ENCODE results near the gene KCNC3.

Gene KCNC3

GRCh38 chr19:50310759-50311465 lies 18.3 kb downstream of the KCNC3 start:
- DNase-seq (ENCODE audit: low spot score): no peak

GRCh38 chr19:50309396-50310125 lies 19.6 kb downstream of the KCNC3 start:
- no peak for DNase-seq (ENCODE audit: low spot score)

GRCh38 chr19:50308991-50309390 lies 20.2 kb downstream of the KCNC3 start:
- no peak for DNase-seq (ENCODE audit: low spot score)

DNA sequence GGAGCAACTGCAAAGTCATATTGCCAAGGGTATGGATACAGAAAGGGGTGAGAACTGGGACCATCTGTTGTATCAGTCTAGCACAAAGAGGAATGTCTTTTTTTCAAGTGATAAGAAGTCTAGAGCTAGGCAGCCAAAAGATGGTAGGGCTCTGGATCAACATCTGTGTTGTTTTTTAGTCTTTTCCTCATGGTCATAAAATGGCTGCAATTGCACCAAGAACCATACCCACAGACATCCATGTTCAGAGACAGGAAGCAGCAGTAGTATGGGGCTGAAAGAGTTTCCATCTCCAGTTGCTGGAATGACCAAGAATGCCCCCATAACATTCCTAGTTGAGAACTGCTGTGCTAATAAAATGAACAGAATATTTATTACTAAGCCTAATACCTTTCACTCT lies 25.6 kb downstream of the KCNC3 start:
- DNase-seq (ENCODE audit: low spot score): no peak

- no peak for DNase-seq (ENCODE audit: low spot score)
These were observed 27.6 kb downstream of the KCNC3 start for GRCh38 chr19:50301607-50301971.

- DNase-seq (ENCODE audit: low spot score): no peak
These were observed 28.2 kb downstream of the KCNC3 start for GRCh38 chr19:50300814-50301606.

- DNase-seq (ENCODE audit: low spot score): no peak
These were observed 29.1 kb downstream of the KCNC3 start for GRCh38 chr19:50300051-50300450.

DNA sequence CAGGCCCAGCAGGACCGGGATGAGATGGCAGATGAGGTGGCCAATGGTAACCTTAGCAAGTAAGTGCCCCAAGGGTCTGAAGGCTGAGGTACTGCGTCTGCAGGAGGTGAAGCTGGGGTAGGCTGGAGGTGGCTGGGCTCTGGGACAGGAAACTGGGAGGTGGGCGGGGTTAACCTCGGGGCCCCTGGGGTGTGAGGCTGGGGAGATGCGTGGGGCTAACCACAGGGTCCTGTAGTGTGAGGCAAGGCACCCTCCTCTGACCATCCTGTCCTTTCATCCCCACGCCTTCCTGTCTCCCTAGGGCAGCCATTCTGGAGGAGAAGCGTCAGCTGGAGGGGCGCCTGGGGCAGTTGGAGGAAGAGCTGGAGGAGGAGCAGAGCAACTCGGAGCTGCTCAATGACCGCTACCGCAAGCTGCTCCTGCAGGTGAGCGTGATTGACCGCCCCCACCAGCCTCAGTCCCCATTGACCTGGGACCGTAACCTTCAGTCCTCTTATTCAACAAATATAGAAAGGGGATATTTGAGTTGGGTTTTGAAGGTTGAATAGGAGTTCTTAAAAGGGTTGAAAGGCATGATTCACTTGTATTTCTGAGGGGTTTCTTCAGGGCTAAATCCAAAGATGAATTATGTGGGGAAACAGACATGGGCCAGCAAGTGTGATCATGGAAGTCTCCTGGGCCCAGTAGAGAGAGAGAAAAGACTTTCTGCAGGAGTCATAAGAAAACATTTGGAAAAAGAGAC lies 35.7 kb downstream of the KCNC3 start:
- no peak for DNase-seq (ENCODE audit: low spot score)

DNA sequence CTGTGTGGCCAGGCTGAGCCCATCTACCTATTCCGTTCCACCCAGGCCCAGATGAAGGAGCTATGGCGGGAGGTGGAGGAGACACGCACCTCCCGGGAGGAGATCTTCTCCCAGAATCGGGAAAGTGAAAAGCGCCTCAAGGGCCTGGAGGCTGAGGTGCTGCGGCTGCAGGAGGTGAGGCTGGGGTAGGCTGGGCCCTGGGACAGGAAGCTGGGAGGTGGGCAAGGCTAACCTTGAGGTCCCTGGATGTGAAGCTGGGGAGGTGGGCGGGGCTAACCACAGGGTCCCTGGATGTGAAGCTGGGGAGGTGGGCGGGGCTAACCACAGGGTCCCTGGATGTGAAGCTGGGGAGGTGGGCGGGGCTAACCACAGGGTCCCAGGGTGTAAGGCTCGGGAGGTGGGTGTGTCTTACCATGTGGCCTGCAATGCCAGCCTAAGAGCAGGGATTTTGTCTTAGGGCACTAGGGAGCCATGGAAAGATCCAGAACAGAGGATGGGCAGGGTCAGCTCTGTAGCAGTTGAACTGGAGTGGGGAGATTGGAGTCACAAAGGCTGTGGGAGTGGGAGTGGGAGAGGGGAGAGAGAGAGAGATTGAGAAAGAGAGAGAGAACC lies 36.9 kb downstream of the KCNC3 start:
- no peak for DNase-seq (ENCODE audit: low spot score)

DNA sequence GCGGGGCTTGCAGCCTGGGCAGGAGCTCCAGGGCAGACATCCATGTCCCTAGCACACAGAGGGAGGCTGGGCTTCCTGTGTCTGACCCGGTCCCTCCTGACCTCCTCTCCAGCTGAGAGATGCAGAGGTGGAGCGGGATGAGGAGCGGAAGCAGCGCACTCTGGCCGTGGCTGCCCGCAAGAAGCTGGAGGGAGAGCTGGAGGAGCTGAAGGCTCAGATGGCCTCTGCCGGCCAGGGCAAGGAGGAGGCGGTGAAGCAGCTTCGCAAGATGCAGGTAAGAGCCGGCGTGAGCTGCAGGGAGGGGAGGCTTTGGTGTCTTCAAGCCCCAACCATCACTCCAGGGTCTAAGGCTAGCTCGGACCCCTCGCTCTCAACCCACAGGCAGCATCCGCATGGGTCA lies 38.4 kb downstream of the KCNC3 start:
- no peak for DNase-seq (ENCODE audit: low spot score)

DNA sequence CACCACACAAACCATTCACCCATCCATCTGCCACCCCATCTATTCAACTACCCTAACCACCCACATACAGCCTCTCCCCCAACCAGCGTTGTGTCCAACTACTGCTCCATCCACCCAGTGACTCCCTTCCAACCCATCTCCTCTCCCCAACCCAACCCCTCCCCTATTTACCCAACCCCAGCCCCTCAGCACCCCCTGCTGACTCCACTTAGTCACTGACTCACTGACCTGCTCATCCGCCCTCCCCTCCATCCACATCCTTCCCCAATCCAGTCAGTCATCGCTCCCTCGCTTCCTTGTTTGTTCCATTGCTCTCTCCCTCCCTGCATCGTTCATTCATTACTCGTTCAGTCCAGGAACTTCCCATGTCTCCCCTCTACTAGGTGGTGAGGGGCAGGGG lies 39.2 kb downstream of the KCNC3 start:
- DNase-seq (ENCODE audit: low spot score): no peak

DNA sequence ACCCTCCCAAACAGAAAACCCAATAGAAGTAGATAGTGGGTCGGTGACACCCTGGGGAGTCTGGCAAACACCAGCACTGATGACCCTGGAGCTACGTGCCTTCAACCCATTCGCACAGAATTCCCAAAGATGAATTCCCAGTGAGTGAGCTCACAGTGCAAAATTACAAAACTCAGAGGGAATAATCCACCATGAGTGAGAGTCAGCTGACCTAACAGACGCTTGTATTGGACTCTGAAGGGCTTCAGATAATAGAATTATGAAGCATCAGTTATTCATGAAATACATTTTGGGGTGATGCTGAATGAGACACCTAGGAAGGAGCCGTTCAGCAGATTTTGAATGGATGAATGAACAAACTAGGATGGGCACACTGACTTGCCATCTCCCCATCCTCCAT lies 40.2 kb downstream of the KCNC3 start:
- no peak for DNase-seq (ENCODE audit: low spot score)

- no peak for DNase-seq (ENCODE audit: low spot score)
These were observed 41.8 kb downstream of the KCNC3 start for GRCh38 chr19:50287331-50287730.

DNA sequence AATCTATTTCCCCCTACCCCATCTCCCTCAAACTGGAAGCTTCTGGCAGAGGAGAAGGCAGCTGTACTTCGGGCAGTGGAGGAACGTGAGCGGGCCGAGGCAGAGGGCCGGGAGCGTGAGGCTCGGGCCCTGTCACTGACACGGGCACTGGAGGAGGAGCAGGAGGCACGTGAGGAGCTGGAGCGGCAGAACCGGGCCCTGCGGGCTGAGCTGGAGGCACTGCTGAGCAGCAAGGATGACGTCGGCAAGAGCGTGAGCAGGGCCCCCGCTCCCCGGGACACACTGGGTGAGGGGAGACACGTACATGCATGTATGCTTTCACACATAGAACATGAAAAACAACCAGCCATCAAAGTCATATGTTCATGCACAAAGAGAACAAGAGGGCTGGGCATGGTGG lies 42.7 kb downstream of the KCNC3 start:
- DNase-seq (ENCODE audit: low spot score): no peak

DNA sequence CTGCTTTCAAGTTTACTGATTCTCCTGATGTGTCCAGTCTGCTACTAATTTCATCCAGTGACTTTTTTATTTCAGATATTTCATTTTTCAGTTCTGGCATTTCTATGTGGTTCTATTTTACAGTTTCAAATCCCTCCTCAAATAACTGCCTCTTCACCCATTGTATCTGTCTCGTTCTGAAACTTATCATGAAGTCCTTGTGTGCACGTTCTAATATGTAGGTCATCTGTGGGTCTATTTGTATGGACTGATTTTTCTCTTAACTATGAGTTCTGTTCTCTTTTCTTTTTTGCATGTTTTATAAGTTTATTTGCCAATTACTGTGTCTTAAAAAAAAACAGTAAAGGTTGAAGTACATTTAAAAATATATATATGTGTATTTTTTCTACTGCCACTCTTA lies 43.3 kb downstream of the KCNC3 start:
- no peak for DNase-seq (ENCODE audit: low spot score)

DNA sequence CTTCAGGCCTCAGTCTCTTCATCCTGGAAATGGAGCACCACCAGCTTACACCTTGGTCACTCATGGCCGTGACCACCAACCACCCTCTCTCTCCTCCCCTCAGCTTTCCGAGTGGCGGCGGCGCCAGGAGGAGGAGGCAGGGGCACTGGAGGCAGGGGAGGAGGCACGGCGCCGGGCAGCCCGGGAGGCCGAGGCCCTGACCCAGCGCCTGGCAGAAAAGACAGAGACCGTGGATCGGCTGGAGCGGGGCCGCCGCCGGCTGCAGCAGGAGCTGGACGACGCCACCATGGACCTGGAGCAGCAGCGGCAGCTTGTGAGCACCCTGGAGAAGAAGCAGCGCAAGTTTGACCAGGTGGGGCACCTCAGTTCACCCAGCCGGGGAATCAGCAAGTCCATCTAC lies 47.7 kb downstream of the KCNC3 start:
- no peak for DNase-seq (ENCODE audit: low spot score)

DNA sequence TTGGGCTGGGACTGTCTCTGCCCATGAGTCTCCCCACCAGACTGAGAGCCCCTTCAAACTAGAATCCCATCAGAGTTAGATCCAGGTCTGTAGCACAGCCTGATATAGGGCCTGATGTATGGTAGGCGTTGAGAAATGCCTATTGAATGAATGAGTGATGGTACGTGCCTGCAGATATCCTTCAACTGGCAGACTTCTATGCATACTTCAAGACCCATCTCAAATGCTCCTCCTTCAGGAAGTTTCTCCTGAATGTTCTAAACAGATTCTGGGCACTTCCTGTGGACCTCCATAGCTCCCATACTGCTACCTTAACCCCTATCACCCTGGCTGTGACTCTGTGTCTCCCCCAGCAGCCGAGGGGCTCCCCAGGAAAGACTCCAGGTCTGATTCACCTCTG lies 48.2 kb downstream of the KCNC3 start:
- DNase-seq (ENCODE audit: low spot score): no peak

DNA sequence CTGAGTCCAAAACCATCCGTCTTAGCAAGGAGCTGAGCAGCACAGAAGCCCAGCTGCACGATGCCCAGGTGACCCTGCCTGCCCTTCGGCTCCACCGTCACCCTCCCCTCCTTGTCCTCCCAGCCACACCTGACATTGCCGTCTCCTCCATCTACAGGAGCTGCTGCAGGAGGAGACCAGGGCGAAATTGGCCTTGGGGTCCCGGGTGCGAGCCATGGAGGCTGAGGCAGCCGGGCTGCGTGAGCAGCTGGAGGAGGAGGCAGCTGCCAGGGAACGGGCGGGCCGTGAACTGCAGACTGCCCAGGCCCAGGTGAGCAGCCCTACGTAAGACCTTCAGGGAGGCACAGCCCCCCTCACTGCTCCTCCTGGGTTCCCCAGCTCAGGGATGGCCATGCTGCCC lies 49.1 kb downstream of the KCNC3 start:
- DNase-seq (ENCODE audit: low spot score): no peak

DNA sequence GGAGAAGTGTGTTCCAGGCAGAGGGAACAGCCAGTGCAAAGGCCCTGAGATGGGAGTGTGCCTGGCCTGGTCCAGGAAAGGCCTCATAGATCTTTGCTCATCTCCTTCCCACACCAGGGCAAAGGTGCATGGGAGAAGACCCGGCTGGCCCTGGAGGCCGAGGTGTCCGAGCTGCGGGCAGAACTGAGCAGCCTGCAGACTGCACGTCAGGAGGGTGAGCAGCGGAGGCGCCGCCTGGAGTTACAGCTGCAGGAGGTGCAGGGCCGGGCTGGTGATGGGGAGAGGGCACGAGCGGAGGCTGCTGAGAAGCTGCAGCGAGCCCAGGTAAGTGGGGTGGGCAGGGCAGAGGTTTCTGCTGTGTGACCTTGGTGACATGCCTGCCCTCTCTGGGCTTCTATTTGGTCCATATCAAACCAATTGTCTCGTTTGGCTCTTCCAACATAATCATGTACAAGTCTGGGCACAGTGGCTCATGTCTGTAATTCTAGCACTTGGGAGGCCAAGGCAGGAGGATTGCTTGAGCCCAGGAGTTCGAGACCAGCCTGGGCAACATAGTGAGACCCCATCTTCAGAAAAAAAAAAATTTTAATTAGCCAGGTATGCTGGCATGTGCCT lies 51.1 kb downstream of the KCNC3 start:
- no peak for DNase-seq (ENCODE audit: low spot score)

- DNase-seq (ENCODE audit: low spot score): no peak
These were observed 52.7 kb downstream of the KCNC3 start for GRCh38 chr19:50276370-50277063.

Data from cerebellar cortex (tissue), 1 donor.